Dermis blood vessel endothelial cell (primary cell): ENCODE results near the gene TMEM240. TPM values are rescaled to one million over a fixed set of nuclear protein-coding genes. Genes with fewer than 3 reads are reported as not detected.
A peak's percentile ranks its signal among the peaks of the same experiment; 100 is the strongest.
"Not testable (repeated sequence)": the region's sequence is repeated elsewhere in the genome, so short reads cannot be mapped to it uniquely, and the experiment has no call there.

Experiments
- DNase-seq: peaks from one replicate; pipeline ENCODE4 v3.0.0; 2010
- total RNA-seq: library from RNA; depleted of rRNA; stranded (reverse); fragments of >200 nt; gene quantifications from 2 replicates; pipeline ENCODE4 v1.2.3, GENCODE V29; 2014

The TMEM240 gene
- total RNA-seq, 1 donor from 2014 or later = 1.7 TPM

DNA sequence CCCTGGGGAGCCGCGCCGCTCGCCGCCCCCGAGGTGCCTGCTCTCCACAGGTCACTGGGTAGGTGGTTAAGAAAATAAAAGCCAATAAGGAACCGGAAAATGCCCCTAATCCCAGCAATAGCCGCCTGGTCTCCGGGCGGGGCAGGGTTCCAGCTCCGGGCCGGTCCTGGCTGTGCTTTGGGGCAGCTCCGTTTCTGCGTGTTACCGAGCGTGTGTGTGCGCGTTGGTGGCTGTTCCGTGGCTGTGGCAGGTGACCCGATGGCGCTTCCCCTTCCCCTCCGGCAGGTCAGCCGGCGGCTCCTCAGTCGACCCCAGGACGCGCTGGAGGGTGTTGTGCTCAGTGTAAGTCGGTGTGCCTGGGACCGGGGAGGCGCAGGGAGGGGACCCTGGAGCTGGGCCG lies 17.2 kb downstream of the TMEM240 start:
- not testable (repeated sequence) for DNase-seq

DNA sequence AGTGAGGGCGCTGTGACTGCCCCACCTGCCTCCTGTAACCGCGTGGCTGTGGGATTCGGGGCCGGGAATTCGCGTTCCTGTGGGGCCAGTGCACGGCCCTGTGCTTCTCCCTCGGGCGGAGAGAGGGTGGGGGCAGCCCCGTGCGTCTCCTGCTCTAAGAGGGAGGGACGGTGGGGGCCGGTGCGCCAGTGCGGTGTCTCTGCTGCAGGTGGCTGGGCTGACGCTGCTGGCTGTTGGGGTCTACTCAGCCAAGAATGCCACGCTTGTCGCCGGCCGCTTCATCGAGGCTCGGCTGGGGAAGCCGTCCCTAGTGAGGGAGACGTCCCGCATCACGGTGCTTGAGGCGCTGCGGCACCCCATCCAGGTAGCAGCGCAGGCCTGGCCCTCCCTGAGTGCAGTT lies 17.9 kb downstream of the TMEM240 start:
- DNase-seq = not testable (repeated sequence)

- no peak for DNase-seq
These were observed 19.1 kb downstream of the TMEM240 start for GRCh38 chr1:1521331-1521730.

GRCh38 chr1:1519805-1520505 lies 20.5 kb downstream of the TMEM240 start:
- not testable (repeated sequence) for DNase-seq

- not testable (repeated sequence) for DNase-seq
These were observed 21.8 kb downstream of the TMEM240 start for GRCh38 chr1:1518621-1519007.

GRCh38 chr1:1517973-1518620 lies 22.3 kb downstream of the TMEM240 start:
- no peak for DNase-seq

DNA sequence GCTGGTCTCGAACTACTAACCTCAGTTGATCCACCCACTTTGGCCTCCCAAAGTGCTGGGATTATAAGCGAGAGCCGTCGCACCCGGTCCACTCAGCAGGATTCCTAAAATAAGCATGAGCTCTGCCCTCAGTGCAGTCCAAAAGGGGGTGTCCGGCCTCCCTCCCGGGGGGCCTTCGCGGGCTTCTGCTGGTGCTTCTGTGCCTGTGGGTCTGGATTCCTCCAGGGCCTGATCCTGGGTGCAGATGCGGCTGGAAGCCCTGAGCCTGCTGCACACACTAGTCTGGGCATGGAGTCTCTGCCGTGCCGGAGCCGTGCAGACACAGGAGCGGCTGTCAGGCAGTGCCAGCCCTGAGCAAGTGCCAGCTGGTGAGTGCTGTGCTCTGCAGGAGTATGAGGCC lies 23.5 kb downstream of the TMEM240 start:
- not testable (repeated sequence) for DNase-seq

DNA sequence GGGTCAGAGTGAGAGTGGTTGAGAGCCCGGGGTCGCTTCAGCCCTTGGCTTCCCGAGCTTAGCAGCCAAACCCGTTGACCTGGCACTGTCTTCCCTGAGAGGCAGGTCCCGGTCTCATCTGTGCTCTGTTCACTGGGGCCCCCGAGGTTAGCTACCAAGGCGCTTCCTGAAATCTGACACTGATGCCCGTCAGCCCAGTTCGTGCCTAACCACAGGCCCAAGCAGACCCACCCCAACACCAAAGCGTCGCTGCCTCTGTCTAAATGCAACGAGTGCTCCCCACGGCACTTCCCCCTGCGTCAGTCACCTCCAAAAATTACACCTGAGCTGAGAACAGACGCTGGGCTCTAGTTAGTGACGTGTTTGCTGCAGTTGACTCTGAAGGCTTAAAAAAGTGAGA lies 26.0 kb downstream of the TMEM240 start:
- DNase-seq = not testable (repeated sequence)

DNA sequence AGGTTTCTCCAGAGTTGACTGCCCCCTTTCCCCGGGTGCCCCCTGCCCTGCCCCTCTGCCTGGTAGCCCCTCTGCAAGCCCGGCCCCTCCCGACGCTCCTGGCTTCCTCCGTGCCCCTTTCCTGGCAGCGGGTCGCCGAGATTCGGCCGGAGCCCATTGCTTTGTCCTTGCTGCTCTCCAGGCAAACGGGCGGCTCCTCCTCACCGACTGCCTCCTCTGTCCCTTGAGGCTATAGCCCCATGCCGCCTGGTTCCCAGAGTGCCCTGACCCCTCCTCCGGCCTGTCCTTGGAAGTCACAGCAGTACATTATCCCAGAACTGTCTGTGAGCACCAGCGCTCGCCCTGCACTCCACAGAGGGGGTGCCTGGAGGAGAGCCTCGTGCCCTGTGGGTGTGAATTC lies 26.7 kb downstream of the TMEM240 start:
- DNase-seq = not testable (repeated sequence)

DNA sequence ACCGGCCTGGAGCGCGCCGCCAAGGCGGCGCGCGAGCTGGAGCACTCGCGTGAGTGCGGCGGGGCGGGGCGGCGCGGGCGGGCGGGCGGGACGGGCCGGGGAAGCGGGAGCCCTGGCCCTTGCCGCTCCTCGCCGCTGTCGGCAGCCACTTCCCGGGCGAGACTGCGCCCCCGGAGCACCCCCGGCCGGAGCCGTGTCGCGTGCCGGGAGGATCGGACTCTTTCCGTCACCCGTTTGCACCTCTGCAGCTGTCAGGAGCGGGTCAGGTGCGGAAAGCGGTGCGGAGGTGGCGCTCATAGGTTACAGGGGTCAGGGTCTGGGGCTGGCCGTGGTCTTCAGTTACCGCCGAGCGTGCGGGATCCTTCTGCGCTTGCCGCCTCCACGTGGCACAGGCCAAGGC lies 28.0 kb downstream of the TMEM240 start:
- DNase-seq = not testable (repeated sequence)

DNA sequence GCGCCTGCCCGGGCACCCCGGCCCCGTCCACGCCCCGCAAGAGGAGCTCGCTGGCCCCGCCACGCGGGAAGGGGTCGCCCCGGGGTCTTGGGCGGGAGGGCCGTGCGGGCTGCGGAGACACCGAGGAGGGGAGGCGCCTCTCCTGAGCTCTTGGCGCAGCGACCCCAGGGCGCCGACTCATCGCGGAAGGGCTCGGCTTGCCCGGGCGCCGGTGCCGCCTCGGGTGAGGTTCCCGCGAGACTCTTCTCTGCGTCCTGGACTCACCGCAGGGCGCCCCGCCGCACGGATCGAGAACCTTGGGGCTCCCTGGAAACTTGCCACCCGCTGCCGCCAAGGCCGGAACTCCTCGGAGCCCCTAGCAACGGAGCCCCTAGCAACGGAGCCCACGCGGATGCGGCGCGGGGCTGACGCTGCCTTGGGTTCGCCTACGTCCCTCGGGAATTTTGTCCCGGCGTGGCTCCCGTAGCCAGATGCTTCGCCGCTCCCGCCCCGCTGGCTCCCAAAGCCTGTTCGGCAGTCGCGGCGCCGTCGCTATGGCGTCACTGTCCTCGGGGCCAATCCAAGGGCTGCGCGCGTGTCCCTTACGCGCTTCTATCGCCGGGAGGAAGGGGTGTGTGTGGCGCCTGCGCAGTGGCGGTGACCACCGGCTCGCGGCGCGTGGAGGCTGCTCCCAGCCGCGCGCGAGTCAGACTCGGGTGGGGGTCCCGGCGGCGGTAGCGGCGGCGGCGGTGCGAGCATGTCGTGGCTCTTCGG lies 28.7 kb downstream of the TMEM240 start, which contains the start of gene ATAD3A:
TSS of gene ATAD3A (plus strand) at position 630 of the 753 bp plus-strand sequence. CDS start at position 737, 107 bp downstream.
- DNase-seq = peak; percentile 99

DNA sequence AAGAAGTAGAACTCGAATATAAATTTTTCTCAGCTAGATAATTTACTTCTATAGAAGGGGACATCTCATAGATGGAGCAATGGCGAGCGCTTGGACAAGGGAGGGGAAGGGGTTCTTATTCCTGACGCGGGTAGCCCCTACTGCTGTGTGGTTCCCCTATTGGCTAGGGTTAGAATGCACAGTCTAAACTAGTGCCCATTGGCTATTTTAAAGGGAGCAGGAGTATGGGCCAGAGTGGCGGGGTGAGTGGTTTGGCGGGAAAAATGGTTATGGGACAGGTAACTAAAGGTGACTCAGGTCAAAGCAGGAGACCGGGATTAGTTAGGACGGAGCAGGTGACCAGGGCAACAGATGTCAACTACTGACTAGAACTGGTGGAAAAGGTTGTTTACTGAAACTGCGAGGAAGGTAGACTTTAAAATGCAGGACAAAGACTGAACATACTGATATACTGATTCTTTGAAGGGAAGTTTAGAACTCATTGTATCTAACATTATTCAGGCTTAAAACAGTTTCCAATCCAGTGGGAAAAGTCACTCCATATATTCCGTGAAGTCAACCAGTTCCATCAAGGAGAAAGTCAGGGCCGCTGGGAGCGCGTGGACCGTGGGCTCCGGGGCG lies 29.4 kb downstream of the TMEM240 start:
- DNase-seq = peak; percentile 43

- not testable (repeated sequence) for DNase-seq
These were observed 31.0 kb downstream of the TMEM240 start for GRCh38 chr1:1509465-1509850.

DNA sequence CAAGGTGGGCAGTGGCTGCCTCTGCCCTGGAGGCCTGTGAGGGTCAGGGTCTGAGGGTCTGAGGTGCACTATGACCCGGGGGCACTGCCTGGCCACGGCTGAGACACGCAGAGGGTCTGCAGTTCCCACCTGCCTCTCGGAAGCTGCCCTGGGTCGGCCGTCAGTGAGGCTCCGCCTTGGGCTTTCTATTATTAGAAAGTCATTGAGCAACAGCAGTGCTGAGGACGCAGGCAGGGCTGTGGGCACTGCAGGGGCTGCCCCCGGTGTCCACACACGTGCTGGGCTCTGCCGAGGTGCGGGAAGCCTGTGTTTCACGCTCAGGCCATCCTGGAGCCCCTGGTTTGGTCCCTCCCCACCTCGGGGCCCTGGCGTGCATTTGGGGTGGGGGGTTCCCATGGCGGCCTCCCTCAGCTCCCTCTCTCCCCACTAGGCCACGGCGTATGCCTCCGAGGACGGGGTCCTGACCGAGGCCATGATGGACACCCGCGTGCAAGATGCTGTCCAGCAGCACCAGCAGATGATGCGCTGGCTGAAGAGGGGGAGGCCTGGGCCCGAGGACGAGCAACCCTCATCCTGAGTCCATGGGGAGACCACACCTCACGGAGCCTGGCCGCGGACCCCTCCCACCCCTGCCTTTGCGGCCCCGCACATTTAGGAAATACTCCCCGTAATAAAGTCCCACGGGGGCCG lies 31.5 kb downstream of the TMEM240 start:
- not testable (repeated sequence) for DNase-seq

DNA sequence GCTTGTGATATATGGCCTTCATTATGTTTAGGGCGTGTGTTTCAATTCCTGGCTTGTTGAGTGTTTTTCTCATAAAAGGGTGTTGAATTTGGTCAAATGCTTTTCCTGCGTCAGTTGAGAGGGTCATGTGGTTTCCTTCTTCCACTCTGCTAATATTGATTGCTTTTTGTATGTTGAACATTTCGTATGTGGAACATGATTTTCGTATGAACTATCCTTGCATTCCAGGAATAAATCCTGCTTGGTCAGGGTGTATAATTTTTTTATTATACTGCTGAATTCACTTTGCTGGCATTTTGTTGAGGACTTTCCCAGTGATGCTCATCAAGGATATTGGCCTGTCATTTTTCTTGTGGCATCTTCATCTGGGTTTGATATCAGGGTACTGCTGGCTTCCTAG lies 33.1 kb downstream of the TMEM240 start:
- no peak for DNase-seq

GRCh38 chr1:1505801-1506200 lies 34.6 kb downstream of the TMEM240 start:
- DNase-seq = not testable (repeated sequence)

DNA sequence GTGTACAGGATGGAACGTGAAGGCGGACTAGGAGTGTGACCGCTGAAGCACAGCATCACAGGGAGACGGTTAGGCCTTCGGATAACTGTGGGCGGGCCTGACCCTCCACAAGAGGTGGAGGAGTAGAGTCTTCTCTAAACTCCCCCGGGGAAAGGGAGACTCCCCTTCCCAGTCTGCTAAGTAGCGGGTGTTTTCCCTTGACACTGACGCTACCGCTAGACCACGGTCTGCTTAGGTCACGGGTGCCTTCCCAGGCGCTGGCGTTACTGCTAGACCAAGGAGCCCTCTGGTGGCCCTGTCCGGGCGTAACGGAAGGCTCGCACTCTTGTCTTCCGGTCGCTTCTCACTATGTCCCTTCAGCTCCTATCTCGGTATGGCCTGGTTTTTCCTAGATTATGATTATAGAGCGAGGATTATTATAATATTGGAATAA lies 35.0 kb downstream of the TMEM240 start:
- peak; percentile 13 for DNase-seq

DNA sequence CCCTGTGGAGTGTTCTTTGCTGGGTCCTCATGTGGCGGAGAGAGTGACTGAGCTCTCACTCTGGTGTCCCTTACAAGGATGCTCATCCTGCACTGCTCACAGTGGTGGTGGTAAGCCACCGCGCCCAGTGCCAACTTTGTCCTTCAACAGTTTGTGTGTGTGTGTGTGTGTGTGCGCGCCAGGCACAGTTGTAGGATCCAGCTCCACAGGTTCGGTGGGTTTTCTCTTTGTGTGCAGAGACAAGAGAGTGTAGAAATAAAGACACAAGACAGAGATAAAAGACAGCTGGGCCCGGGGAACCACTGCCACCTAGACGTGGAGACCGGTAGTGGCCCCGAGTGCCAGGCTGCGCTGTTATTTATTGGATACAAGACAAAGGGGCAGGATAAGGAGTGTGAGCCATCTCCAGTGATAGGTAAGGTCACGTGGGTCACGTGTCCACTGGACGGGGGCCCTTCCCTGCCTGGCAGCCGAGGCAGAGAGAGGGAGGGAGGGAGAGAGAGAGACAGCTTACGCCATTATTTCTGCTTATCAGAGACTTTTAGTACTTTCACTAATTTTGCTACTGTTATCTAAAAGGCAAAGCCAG lies 35.6 kb downstream of the TMEM240 start:
- peak; percentile 75 for DNase-seq

- not testable (repeated sequence) for DNase-seq
These were observed 44.9 kb downstream of the TMEM240 start for GRCh38 chr1:1495461-1495975.

- not testable (repeated sequence) for DNase-seq
These were observed 46.1 kb downstream of the TMEM240 start for GRCh38 chr1:1494311-1494710.

- DNase-seq = no peak
These were observed 48.8 kb downstream of the TMEM240 start for GRCh38 chr1:1491601-1492000.
